HepG2 (cell line): ENCODE measurements around the gene NKAIN2. TPM values are rescaled to one million over a fixed set of nuclear protein-coding genes. Genes with fewer than 3 reads are reported as not detected.

Source experiments
- ATAC-seq: fragments of 200-7000 bp; cut with Tn5 transposase; 3 replicates; pipeline ENCODE4 v1.9.1; 2020; ENCODE audit warnings: mild to moderate bottlenecking, moderate library complexity
- BruUV-seq: library from RNA; stranded (reverse); fragments of 400-500 nt; replicated peaks from 2 replicates; lab custom pipeline; 2021; lab: Mats Ljungman, UMichigan
- CTCF ChIA-PET: fragments of 300-600 bp; formaldehyde crosslinking; extraction: SDS; loops from one replicate; lab custom pipeline; 2021; ENCODE audit warnings: low total read pairs, inconsistent platforms, low intra/inter-chr PET ratio; lab: Yijun Ruan, JAX
- POLR2A ChIA-PET: fragments of 350-600 bp; sonication (Branson Sonifier 250); formaldehyde crosslinking; loops from one replicate; lab custom pipeline; 2020; ENCODE audit warnings: antibody characterized with exemption, inconsistent platforms; lab: Yijun Ruan, JAX
- DNase-seq: peaks from one replicate; pipeline ENCODE4 v3.0.0-alpha.2; 2015; ENCODE audit warnings: low spot score
- FAIRE-seq: peaks from 3 replicates; lab custom pipeline; 2011; peaks lifted over from hg19 to GRCh38; lab: Jason Lieb, UNC
- H2AFZ ChIP-seq: one replicate; pipeline ENCODE4 v1.6.1; 2011; ENCODE audit warnings: low read length, inconsistent platforms
- H3K27ac ChIP-seq: fragments of 300-600 bp; 3 replicates; pipeline ENCODE4 v1.8.0; 2011; ENCODE audit warnings: mixed run types, mild to moderate bottlenecking, mixed read lengths, low read length, inconsistent platforms; ENCODE audit not compliant: insufficient read depth; ENCODE audit errors: extremely low read length
- H3K27me3 ChIP-seq, 2 experiments: fragments of 200-600 bp in 1 of 2; 2 replicates in 1 of 2; 3 replicates in 1 of 2; pipeline versions ENCODE4 v1.6.0 to v1.8.0; 2011; ENCODE audit warnings: low read length in 2 of 2, mild to moderate bottlenecking in 2 of 2, moderate library complexity in 2 of 2, inconsistent platforms in 1 of 2; ENCODE audit not compliant: insufficient read depth in 2 of 2, control insufficient read depth in 1 of 2
- H3K36me3 ChIP-seq, 2 experiments: fragments of 200-600 bp in 1 of 2; replicated peaks in 1 of 2; 2 replicates in 1 of 2; 3 replicates in 1 of 2; pipeline versions ENCODE4 v1.5.1 to v1.8.0; 2011; ENCODE audit warnings: low read length in 2 of 2, inconsistent platforms in 1 of 2; ENCODE audit not compliant: insufficient read depth in 2 of 2, control insufficient read depth in 1 of 2
- H3K4me1 ChIP-seq: 2 replicates; pipeline ENCODE4 v1.5.1; 2012; ENCODE audit warnings: low read length, inconsistent platforms; ENCODE audit not compliant: insufficient read depth
- H3K4me2 ChIP-seq: 2 replicates; pipeline ENCODE4 v1.6.0; 2011; ENCODE audit warnings: low read depth, low read length, inconsistent platforms
- H3K4me3 ChIP-seq, 3 experiments: fragments of 200-600 bp in 1 of 3; sonication (generic), shearing (Covaris generic) in 1 of 3; replicated peaks in 1 of 3; 2 replicates each; pipeline ENCODE4 v1.5.1; 2011 to 2016; ENCODE audit warnings: low read length in 3 of 3, inconsistent platforms in 2 of 3, low read depth in 2 of 3, mild to moderate bottlenecking in 2 of 3, control low read depth in 1 of 3, mixed read lengths in 1 of 3; ENCODE audit not compliant: insufficient read depth in 1 of 3
- H3K79me2 ChIP-seq: one replicate; pipeline ENCODE4 v1.6.1; 2011; ENCODE audit warnings: low read length, inconsistent platforms; ENCODE audit not compliant: insufficient read depth
- H3K9ac ChIP-seq: 2 replicates; pipeline ENCODE4 v1.6.0; 2011; ENCODE audit warnings: mild to moderate bottlenecking, low read depth, low read length, inconsistent platforms; ENCODE audit not compliant: insufficient read depth
- H3K9me3 ChIP-seq: 2 replicates; pipeline ENCODE4 v1.5.1; 2012; ENCODE audit warnings: mild to moderate bottlenecking, low read length
- H4K20me1 ChIP-seq: 2 replicates; pipeline ENCODE4 v1.6.0; 2011; ENCODE audit warnings: inconsistent platforms, mild to moderate bottlenecking, low read length, moderate library complexity; ENCODE audit not compliant: insufficient read depth
- CENPT ChIP-seq: sonication (generic); formaldehyde crosslinking; IDR thresholded peaks from 2 replicates; pipeline ENCODE4 v1.8.0; 2022; ENCODE audit warnings: low read depth, mild to moderate bottlenecking, moderate library complexity, missing genetic modification reagents
- ERF ChIP-seq: IDR thresholded peaks from 2 replicates; pipeline ENCODE4 v1.6.1; 2018; ENCODE audit warnings: missing biosample characterization, missing genetic modification reagents
- GABPB1 ChIP-seq: IDR thresholded peaks from 2 replicates; pipeline ENCODE4 v1.6.1; 2016; ENCODE audit warnings: mild to moderate bottlenecking, missing genetic modification reagents, moderate library complexity, missing compliant biosample characterization
- IRF2 ChIP-seq: IDR thresholded peaks from 2 replicates; pipeline ENCODE4 v1.6.1; 2018; ENCODE audit warnings: missing genetic modification reagents, missing compliant biosample characterization
- KDM2A ChIP-seq: sonication (generic); formaldehyde crosslinking; IDR thresholded peaks from 2 replicates; pipeline ENCODE4 v1.4.0; 2020; ENCODE audit warnings: low read depth, missing genetic modification reagents, borderline replicate concordance
- MAX ChIP-seq: IDR thresholded peaks from 2 replicates; pipeline ENCODE4 v1.6.1; 2012; ENCODE audit warnings: inconsistent platforms
- MYC ChIP-seq: sonication (generic); formaldehyde crosslinking; IDR thresholded peaks from 2 replicates; pipeline ENCODE4 v1.9.0; 2021; ENCODE audit warnings: missing genetic modification reagents, borderline replicate concordance
- PAXIP1 ChIP-seq: sonication (generic); formaldehyde crosslinking; conservative IDR thresholded peaks from 2 replicates; pipeline ENCODE4 v1.4.0; 2020; ENCODE audit warnings: mild to moderate bottlenecking, missing genetic modification reagents, moderate library complexity
- PBX2 ChIP-seq: IDR thresholded peaks from 2 replicates; pipeline ENCODE4 v1.6.1; 2016; ENCODE audit warnings: control low read depth
- SYNCRIP ChIP-seq: fragments of 200-400 bp; formaldehyde crosslinking; IDR thresholded peaks from 2 replicates; pipeline ENCODE4 v1.6.1; 2018; ENCODE audit warnings: mild to moderate bottlenecking, low read depth, low read length; ENCODE audit not compliant: insufficient read depth
- WGBS: methylation state at CpG from one replicate; pipeline ENCODE4 v1.1.6; 2017; ENCODE audit warnings: low lambda C conversion rate; 5-methylcytosine and 5-hydroxymethylcytosine counted together
- in situ Hi-C: cut with HindIII; loops from 2 replicates; pipeline ENCODE4 v1.10.0; 2017; ENCODE audit warnings: low pct_unique_long_range_greater_than_20kb; ENCODE audit not compliant: extremely low pct_ligation_motif_present
- intact Hi-C: fragments of 100-400 bp; cut with micrococcal nuclease; formaldehyde crosslinking; loops from one replicate; pipeline ENCODE4 v1.10.0; 2022; ENCODE audit not compliant: unreplicated experiment
- polyA plus RNA-seq, 8 experiments: library from polyadenylated mRNA; depleted of rRNA in 3 of 8; stranded (reverse) in 7 of 8; unstranded in 1 of 8; fragments of >200 nt; fragmentation: Illumina TruSeq in 4 of 8; extraction: Trizol in 4 of 8; gene quantifications; 2 replicates each; pipeline versions ENCODE4 v1.2.1 to v1.2.3, GENCODE V29; 2011 to 2016; ENCODE audit warnings: low read depth in 4 of 8, missing spikeins in 1 of 8, mixed read lengths in 1 of 8; ENCODE audit not compliant: insufficient read depth in 1 of 8
- total RNA-seq, 5 experiments: library from RNA; depleted of rRNA; stranded (reverse); fragments of >200 nt; fragmentation: Illumina TruSeq; extraction: Trizol; gene quantifications; 2 replicates each; pipeline ENCODE4 v1.2.3, GENCODE V29; 2016; ENCODE audit warnings: low read depth in 1 of 5

NKAIN2 gene
- total and polyA plus RNA-seq, 2 of the 13 experiments (the other 11 are each of a cell fraction or from before 2014, with no cell fraction given), result not detected

- DNase-seq (no peak), FAIRE-seq (no peak), ATAC-seq (peak; percentile 33)
- ChIA-PET CTCF (interaction anchor here (1.1 kb wide), 3 partner anchors 163 to 1312 kb away, joined by 4 to 5 read pairs (median 4); no protein-coding TSS in a partner anchor), POLR2A (no interaction called here)
- H2AFZ ChIP-seq, result no peak overlapping the region
- in situ Hi-C loops, result loop anchor here (25.0 kb wide), 1 partner anchor 985 kb away; no protein-coding TSS in a partner anchor
- H4K20me1 ChIP-seq, result 0 out of 2 replicates have a peak, but pooled peaks cover 5% of the 10 kb centered on the region
- no peaks in the 10 kb centered on the region for H3K9me3 ChIP-seq
- no peak overlapping the region for H3K4me3 ChIP-seq
- H3K4me1 ChIP-seq, result no peaks in the 10 kb centered on the region
- H3K36me3 ChIP-seq, result no peaks in the 10 kb centered on the region
- no TSS peak for BruUV-seq
- intact Hi-C loops, result loop anchor here (1.0 to 5.0 kb wide), 6 partner anchors 76 to 1312 kb away; no protein-coding TSS in a partner anchor
- H3K79me2 ChIP-seq, result no peaks in the 10 kb centered on the region
- H3K9ac ChIP-seq, result no peak overlapping the region
- peaks cover 0 to 24% of the 10 kb centered on the region in 2 experiments; a peak in 3 of 5 replicates for H3K27me3 ChIP-seq
- no peak overlapping the region for H3K4me2 ChIP-seq
- TF ChIP-seq PBX2 (CRISPR knock-in tag) (no peak), CENPT (CRISPR knock-in tag) (no peak)
- no peak overlapping the region for H3K27ac ChIP-seq
- 12% methylated on average over 6 of the region's 6 CpGs for WGBS
These were observed 1.3 kb upstream of the NKAIN2 start for GRCh38 chr6:123802351-123802696.

GRCh38 chr6:123802697-123803503 is 765 bp upstream of the NKAIN2 start:
- Histone ChIP-seq H4K20me1 (0 out of 2 replicates have a peak, but pooled peaks cover 5% of the 10 kb centered on the region), H3K9ac (no peak overlapping the region), H2AFZ (no peak overlapping the region), H3K9me3 (no peaks in the 10 kb centered on the region), H3K36me3 (no peaks in the 10 kb centered on the region), H3K4me1 (no peaks in the 10 kb centered on the region), H3K27me3 (peaks cover 0 to 24% of the 10 kb centered on the region in 2 experiments; a peak in 3 of 5 replicates), H3K4me3 (peak overlapping the region in 1 of 3 experiments; percentile 41; a peak in 1 of 6 replicates), H3K4me2 (peak overlapping the region; percentile 31; the same call in 1 of the 2 replicates), H3K27ac (no peak overlapping the region), H3K79me2 (no peaks in the 10 kb centered on the region)
- no TSS peak for BruUV-seq
- WGBS, result 35% methylated on average over 61 of the region's 61 CpGs
- ChIA-PET POLR2A (no interaction called here), CTCF (interaction anchor here (1.1 kb wide), 3 partner anchors 163 to 1311 kb away, joined by 4 to 5 read pairs (median 4); no protein-coding TSS in a partner anchor)
- DNase-seq, result peak; percentile 57
- in situ Hi-C loops (loop anchor here (25.0 kb wide), 1 partner anchor 984 kb away; no protein-coding TSS in a partner anchor), intact Hi-C loops (loop anchor here (1.0 to 5.0 kb wide), 6 partner anchors 76 to 1312 kb away; no protein-coding TSS in a partner anchor)
- peak; percentile 99 for ATAC-seq
- FAIRE-seq, result peak; percentile 12
- TF ChIP-seq GABPB1 (CRISPR knock-in tag) (peak; percentile 27; the same call in 1 of the 2 replicates), MYC (CRISPR knock-in tag) (peak; percentile 12; the same call in 1 of the 2 replicates), IRF2 (CRISPR knock-in tag) (0 out of 2 replicates have a peak, but pooled peaks have one; percentile 35), PAXIP1 (CRISPR knock-in tag) (no peak), MAX (peak; percentile 47; the same call in 1 of the 2 replicates), ERF (CRISPR knock-in tag) (0 out of 2 replicates have a peak, but pooled peaks have one; percentile 46), SYNCRIP (no peak), KDM2A (CRISPR knock-in tag) (peak; percentile 83)
